GM10248 (cell line): Measurements from ENCODE around the gene MOB1A.

Experiments used
- CTCF ChIA-PET: fragments of 300-600 bp; sonication (Branson Sonifier 250); formaldehyde crosslinking; extraction: SDS; loops from one replicate; lab custom pipeline; 2021; ENCODE audit warnings: antibody characterized with exemption; lab: Yijun Ruan, JAX
- POLR2A ChIA-PET: fragments of 350-650 bp; sonication (Branson Sonifier 250); formaldehyde crosslinking; extraction: SDS; loops from one replicate; lab custom pipeline; 2020; ENCODE audit warnings: antibody characterized with exemption; lab: Yijun Ruan, JAX
- DNase-seq: peaks from one replicate; pipeline ENCODE4 v3.0.0; 2012; ENCODE audit errors: extremely low spot score
- CTCF ChIP-seq: IDR thresholded peaks from 2 replicates; pipeline ENCODE4 v1.5.1; 2012; ENCODE audit warnings: mild to moderate bottlenecking, low read depth; ENCODE audit errors: extremely low read depth, missing control alignments, control extremely low read depth

MOB1A gene

GRCh38 chr2:74162951-74163350 is 15.7 kb downstream of the MOB1A start:
- ChIA-PET POLR2A (interaction anchor here (0.5 kb wide), 1 partner anchor 17 kb away, joined by 3 read pairs; no protein-coding TSS in a partner anchor), CTCF (interaction anchor here (1.4 to 10.5 kb wide), 2 partner anchors 10 to 36 kb away, joined by 4 to 138 read pairs; partner anchors contain the start of gene BOLA3)
- no peak for DNase-seq
- TF ChIP-seq CTCF, result no peak

- TF ChIP-seq CTCF, result no peak
- DNase-seq, result no peak
- ChIA-PET POLR2A (interaction anchor here (0.7 kb wide), 1 partner anchor 75 kb away, joined by 3 read pairs; no protein-coding TSS in a partner anchor), CTCF (interaction anchor here (1.1 to 13.3 kb wide), 3 partner anchors 9 to 12 kb away, joined by 3 to 138 read pairs (median 4); no protein-coding TSS in a partner anchor)
Observed at GRCh38 chr2:74155830-74156229, 22.8 kb downstream of the MOB1A start.

- CTCF ChIA-PET, result interaction anchor here (2.5 to 13.3 kb wide), 5 partner anchors 15 to 328 kb away, joined by 10 to 177 read pairs (median 31); partner anchors contain the start of genes MOB1A, MTHFD2 and STAMBP
- TF ChIP-seq CTCF, result no peak
- no peak for DNase-seq
- POLR2A ChIA-PET, result interaction anchor here (0.5 kb wide), 1 partner anchor 21 kb away, joined by 6 read pairs; no protein-coding TSS in a partner anchor
Observed at GRCh38 chr2:74152954-74153353, 25.7 kb downstream of the MOB1A start.

- ChIA-PET CTCF (interaction anchor here (1.3 to 13.3 kb wide), 9 partner anchors 12 to 325 kb away, joined by 3 to 177 read pairs (median 12); partner anchors contain the start of genes MOB1A, MTHFD2 and STAMBP), POLR2A (interaction anchor here (0.6 to 1.7 kb wide), 6 partner anchors 20 to 386 kb away, joined by 3 to 9 read pairs (median 4); partner anchors contain the start of gene MOB1A)
- DNase-seq, result no peak
- no peak for TF ChIP-seq CTCF
Observed at GRCh38 chr2:74149570-74150319, 28.9 kb downstream of the MOB1A start.

- DNase-seq, result no peak
- POLR2A ChIA-PET, result no interaction called here
- CTCF ChIA-PET, result interaction anchor here (1.3 to 13.3 kb wide), 12 partner anchors 11 to 324 kb away, joined by 3 to 177 read pairs (median 10); partner anchors contain the start of genes MOB1A, MTHFD2 and STAMBP
- no peak for TF ChIP-seq CTCF
Observed at GRCh38 chr2:74149247-74149525, 29.5 kb downstream of the MOB1A start.

GRCh38 chr2:74148457-74149246 is 30.0 kb downstream of the MOB1A start:
- DNase-seq, result no peak
- CTCF ChIA-PET, result interaction anchor here (0.7 to 13.3 kb wide), 20 partner anchors 8 to 324 kb away, joined by 3 to 177 read pairs (median 4); partner anchors contain the start of genes MOB1A, MTHFD2 and STAMBP
- POLR2A ChIA-PET, result no interaction called here
- no peak for TF ChIP-seq CTCF
